ENCODE measurements around the gene OPTC. TPM values are rescaled to one million over a fixed set of nuclear protein-coding genes. Genes with fewer than 3 reads are reported as not detected.

The OPTC gene
- total RNA-seq, 1 donor from 2014 or later: not detected

DNA sequence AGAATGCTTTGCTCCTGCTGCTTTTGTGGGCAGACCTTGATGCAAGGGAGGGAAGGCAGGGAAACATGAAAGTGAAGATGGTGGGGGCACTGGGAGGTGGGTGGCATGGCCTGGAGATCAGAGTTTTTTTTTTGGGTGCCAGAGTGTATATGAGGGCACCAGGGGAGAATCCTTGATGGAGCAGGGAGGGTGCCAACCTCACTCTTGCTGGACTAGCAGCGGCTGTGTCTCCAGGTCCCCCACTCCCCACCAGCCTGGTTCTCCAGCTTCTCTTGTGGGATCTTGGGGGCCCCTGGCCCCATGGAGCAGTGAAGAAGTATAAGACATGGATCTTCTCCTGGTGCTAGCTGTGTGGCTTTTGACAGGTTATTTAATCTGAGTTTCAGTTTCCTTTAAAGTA lies 31.8 kb upstream of the OPTC start:
- no peaks in the 10 kb centered on the region for H3K36me3 Mint-ChIP-seq (ENCODE audit: insufficient read depth)
- H3K4me1 Mint-ChIP-seq (ENCODE audit: low read depth): peaks cover 7% of the 10 kb centered on the region
- no peak for TF ChIP-seq CTCF (IDR thresholded peaks at IDR 0.05; ENCODE audit: unreplicated experiment)
- peaks cover 23% of the 10 kb centered on the region for H3K27me3 Mint-ChIP-seq
- H3K9me3 Mint-ChIP-seq (ENCODE audit: low read depth): no peaks in the 10 kb centered on the region
- no peak overlapping the region for H3K27ac Mint-ChIP-seq
- no peak overlapping the region for H3K4me3 Mint-ChIP-seq (ENCODE audit: low read depth)
- no peak for DNase-seq (ENCODE audit: low spot score, unreplicated experiment)

- H3K9me3 Mint-ChIP-seq (ENCODE audit: low read depth): no peaks in the 10 kb centered on the region
- TF ChIP-seq CTCF (IDR thresholded peaks at IDR 0.05; ENCODE audit: unreplicated experiment): no peak
Measured at GRCh38 chr1:203462878-203463277, 31.1 kb upstream of the OPTC start.

DNA sequence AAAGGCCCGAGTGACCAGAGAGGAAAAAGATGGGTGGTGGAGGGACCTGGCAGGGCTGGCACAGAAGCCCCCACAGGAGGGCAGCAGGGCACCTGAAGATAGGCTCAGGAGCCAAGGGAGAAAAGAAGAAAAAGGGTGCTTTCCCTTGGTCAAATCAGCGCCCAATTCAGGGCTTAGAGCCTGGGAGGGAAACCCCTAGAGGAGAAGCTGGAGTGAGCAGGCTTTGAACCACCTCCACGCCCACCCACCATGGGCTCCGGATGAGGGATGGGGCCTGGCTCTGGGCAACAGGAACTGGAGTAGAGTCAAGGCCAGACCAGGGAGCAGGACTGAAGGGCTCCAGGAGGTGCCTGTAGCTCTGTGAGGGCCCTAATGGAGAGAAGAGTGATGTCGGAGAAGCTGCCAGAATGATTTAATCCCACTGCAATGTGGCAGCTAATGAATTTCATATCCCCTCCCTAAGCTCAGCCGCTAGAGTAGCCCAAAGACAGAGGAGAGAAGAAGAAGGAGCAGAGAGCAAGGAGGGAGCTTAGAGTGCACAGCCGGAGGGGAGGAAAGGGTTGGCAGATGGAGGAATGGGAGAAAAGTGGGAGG lies 30.4 kb upstream of the OPTC start:
- no peak for TF ChIP-seq CTCF (IDR thresholded peaks at IDR 0.05; ENCODE audit: unreplicated experiment)
- peaks cover 7% of the 10 kb centered on the region for H3K4me1 Mint-ChIP-seq (ENCODE audit: low read depth)
- no peak overlapping the region for H3K4me3 Mint-ChIP-seq (ENCODE audit: low read depth)
- DNase-seq (ENCODE audit: low spot score, unreplicated experiment): no peak
- H3K27me3 Mint-ChIP-seq: peaks cover 24% of the 10 kb centered on the region
- H3K27ac Mint-ChIP-seq: peak overlapping the region; percentile 42
- H3K36me3 Mint-ChIP-seq (ENCODE audit: insufficient read depth): no peaks in the 10 kb centered on the region
- H3K9me3 Mint-ChIP-seq (ENCODE audit: low read depth): no peaks in the 10 kb centered on the region

More at GRCh38 chr1:203462878-203463277, 31.1 kb upstream of the OPTC start:
- Mint-ChIP-seq H3K36me3 (ENCODE audit: insufficient read depth) (no peaks in the 10 kb centered on the region), H3K27ac (no peak overlapping the region), H3K4me3 (ENCODE audit: low read depth) (no peak overlapping the region), H3K4me1 (ENCODE audit: low read depth) (peaks cover 7% of the 10 kb centered on the region), H3K27me3 (peaks cover 23% of the 10 kb centered on the region)
- no peak for DNase-seq (ENCODE audit: low spot score, unreplicated experiment)

GRCh38 chr1:203464226-203464625 lies 29.7 kb upstream of the OPTC start:
- Mint-ChIP-seq H3K4me3 (ENCODE audit: low read depth) (no peak overlapping the region), H3K36me3 (ENCODE audit: insufficient read depth) (no peaks in the 10 kb centered on the region)

GRCh38 chr1:203464743-203465142 lies 29.2 kb upstream of the OPTC start:
- no peak for TF ChIP-seq CTCF (IDR thresholded peaks at IDR 0.05; ENCODE audit: unreplicated experiment)
- Mint-ChIP-seq H3K27ac (no peak overlapping the region), H3K9me3 (ENCODE audit: low read depth) (no peaks in the 10 kb centered on the region), H3K27me3 (peaks cover 26% of the 10 kb centered on the region), H3K36me3 (ENCODE audit: insufficient read depth) (no peaks in the 10 kb centered on the region), H3K4me1 (ENCODE audit: low read depth) (peaks cover 7% of the 10 kb centered on the region), H3K4me3 (ENCODE audit: low read depth) (no peak overlapping the region)
- DNase-seq (ENCODE audit: low spot score, unreplicated experiment): no peak

More at GRCh38 chr1:203464226-203464625, 29.7 kb upstream of the OPTC start:
- no peak for DNase-seq (ENCODE audit: low spot score, unreplicated experiment)
- Mint-ChIP-seq H3K27ac (no peak overlapping the region), H3K9me3 (ENCODE audit: low read depth) (no peaks in the 10 kb centered on the region), H3K4me1 (ENCODE audit: low read depth) (peaks cover 7% of the 10 kb centered on the region), H3K27me3 (peaks cover 26% of the 10 kb centered on the region)
- TF ChIP-seq CTCF (IDR thresholded peaks at IDR 0.05; ENCODE audit: unreplicated experiment): no peak
